Epidermal melanocyte (primary cell): ENCODE data around the gene IQGAP2.
"Not testable (repeated sequence)": the region's sequence is repeated elsewhere in the genome, so short reads cannot be mapped to it uniquely, and the experiment has no call there.

Source experiments
- DNase-seq: peaks from one replicate; pipeline ENCODE4 v3.0.0; 2011; ENCODE audit warnings: low spot score; ENCODE audit not compliant: insufficient read length

Gene IQGAP2

DNA sequence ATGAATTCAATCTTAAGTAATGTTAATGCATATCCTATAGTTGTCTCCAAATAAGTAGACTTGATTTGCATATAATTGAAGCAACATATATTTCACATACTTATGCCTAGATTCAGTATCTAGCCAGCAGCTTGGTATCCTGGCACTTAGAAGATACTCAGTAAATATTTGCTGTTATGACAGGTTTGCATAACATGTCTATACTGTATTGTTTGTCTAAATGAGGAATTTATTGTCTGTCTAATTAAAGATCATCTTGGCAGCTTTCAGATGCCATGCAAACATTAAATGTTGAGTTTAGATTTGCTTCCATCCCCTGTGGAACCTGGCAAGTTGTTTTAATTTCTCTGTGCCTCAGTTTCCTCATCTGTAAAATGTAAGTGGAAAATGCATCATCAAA, 9.4 kb downstream of the IQGAP2 start:
- DNase-seq = no peak

- no peak for DNase-seq
Measured at GRCh38 chr5:76413746-76414145, 10.7 kb downstream of the IQGAP2 start.

- no peak for DNase-seq
Measured at GRCh38 chr5:76414788-76415187, 11.7 kb downstream of the IQGAP2 start.

DNA sequence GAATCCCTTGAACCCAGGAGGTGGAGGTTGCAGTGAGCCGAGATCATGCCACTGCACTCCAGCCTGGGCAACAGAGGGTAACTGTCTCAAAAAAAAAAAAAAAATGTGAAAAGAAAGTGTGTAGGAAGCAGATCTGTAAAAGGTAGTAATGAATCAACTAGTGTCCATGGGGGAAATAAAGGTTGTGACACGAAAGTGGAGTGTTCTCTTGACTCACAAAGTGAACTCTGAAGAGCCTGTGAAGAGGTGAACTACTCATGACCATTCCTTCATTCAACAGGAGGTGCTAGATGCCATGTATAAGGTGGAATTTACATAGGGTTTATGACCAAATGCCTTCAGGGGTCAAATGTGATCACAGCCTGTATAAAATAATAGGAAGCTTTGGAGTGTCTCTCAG, 12.8 kb downstream of the IQGAP2 start:
- no peak for DNase-seq

DNA sequence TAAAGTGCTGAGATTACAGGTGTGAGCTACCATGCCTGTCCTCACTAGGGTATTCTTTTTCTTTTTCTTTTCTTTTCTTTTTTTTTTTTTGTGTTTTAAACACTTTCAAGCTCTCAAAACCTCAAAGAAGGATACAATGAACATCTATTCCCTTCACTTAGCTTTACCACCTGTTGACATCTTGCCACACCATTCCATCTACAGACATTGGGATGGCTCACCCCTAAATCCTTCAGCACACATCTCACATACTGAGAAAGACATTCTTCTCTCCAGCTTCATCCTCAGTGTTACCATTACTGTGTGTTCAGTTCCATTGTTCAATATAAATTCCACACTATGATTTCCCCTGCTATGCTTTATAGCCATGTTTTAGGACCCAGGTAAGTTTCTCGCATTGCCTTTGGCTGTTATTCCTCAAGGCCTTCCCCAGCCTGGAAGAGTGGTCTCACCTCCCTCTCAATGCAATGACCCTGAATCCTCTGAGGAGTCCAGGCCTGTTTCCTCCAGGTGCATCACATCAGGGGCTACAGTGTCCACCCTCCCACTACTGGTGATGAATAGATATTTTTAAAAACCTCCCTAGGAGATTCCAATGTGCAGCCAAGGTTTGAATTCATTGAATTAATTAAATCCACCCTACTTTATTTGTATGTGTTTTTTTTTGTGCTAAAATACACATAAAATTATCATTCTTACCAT, 16.7 kb downstream of the IQGAP2 start:
- DNase-seq = no peak

GRCh38 chr5:76422227-76422626, 19.1 kb downstream of the IQGAP2 start:
- no peak for DNase-seq

DNA sequence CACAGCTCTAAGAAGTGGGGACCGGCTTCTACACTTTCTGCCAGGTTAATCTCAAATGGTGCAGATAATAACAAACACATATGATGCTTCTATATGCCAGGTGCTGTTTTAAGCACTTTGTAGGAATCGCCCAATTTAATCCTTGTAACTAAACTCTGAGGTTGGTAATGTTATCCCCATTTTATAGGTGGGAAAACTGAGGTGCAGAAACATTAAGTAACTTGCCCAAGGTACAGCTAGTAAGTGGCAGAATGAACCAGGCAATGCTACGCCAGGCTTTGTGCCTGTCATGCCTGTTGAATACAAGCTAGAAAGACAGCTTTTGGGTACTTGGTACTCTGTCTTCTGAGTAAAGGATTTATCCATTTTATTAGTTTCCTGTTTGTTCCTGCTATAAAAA, 19.7 kb downstream of the IQGAP2 start:
- no peak for DNase-seq

DNA sequence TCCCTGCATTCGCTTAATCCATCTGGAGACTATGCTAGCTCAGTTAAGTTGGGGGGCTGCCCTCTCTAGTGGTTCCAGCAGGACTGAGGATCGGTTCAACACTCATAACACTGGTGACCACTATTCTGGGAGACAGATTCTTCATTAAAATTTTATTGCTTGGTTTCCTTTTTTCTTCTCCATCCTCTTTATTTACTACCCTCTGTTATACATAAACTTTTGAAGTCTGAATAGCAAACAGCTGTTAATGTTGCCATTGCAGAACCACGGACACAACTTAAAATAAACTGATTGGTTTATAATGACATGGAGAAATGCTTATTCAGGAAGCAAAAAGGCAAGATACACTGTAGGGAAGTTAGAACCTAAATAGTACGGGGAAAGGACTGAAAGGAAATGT, 22.1 kb downstream of the IQGAP2 start:
- no peak for DNase-seq

DNA sequence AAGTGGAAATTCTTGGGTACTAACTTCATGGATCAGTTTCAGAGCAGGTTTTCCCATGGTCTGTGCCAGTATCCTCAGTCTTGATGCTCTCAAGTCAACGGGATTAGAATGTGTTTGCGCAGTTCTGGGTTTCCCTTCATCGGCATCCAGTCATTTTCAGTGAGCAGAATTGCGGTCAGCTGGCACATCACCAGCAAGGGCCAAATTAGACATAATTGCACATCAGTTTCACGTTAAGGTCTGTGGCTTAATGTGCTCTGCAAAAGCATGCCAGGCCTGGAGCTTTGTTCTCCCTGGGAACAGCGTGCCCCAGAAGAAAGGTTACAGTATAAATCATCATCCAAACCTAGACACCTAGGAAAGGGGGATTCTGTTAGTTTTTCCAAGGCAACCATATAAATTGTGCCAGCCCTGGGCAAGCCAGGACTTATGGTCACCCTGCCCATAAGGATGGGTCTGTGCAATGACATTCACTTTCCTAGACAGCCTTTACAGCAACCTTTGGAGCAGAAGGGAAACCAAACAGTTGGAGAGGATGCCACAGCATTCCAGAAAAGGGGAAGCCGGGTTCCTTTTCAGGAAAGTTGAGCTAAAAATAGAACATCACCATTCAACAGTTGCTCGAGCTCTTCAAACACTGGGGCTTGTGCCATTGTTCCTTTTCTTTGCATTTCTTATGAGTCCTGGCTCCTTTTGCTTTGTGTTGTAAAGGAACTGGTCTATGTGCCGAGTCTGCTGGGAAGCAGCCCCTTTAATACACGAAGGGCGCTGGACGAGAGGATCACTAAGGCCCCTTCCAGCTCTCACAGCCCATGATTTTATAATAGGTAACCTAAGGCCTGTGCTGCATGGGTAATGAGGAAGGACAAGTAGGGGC, 23.1 kb downstream of the IQGAP2 start:
- DNase-seq = no peak

GRCh38 chr5:76427206-76428140, 24.4 kb downstream of the IQGAP2 start:
- DNase-seq = no peak

DNA sequence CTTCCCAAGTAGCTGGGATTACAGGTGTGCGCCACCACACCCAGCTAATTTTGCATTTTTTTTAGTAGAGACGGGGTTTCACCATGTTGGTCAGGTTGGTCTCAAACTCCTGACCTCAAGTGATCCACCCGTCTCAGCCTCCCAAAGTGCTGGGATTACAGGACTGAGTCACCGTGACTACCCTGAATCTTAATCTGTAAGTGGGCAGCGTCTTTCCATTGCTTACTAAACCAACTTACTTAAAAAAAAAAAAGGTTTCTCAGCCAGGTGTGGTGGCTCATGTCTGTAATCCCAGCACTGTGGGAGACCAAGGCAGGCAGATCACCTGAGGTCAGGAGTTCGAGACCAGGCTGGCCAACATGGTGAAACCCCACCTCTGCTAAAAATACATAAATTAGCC, 25.5 kb downstream of the IQGAP2 start:
- DNase-seq = not testable (repeated sequence)

- no peak for DNase-seq
Measured at GRCh38 chr5:76433261-76433660, 30.2 kb downstream of the IQGAP2 start.

DNA sequence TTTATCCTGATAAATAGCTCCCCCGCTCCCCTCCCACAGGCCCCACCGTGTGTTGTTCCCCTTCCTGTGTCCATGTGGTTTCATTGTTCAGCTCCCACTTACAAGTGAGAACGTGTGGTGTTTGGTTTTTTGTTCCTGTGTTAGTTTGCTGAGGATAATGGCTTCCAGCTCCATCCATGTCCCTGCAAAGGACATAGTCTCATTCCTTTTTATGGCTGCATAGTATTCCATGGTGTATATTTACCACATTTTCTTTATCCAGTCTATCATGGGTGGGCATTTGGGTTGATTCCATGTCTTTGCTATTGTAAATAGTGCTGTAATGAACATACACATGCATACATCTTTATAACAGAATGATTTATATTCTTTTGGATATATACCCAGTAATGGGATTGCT, 34.4 kb downstream of the IQGAP2 start:
- not testable (repeated sequence) for DNase-seq

DNA sequence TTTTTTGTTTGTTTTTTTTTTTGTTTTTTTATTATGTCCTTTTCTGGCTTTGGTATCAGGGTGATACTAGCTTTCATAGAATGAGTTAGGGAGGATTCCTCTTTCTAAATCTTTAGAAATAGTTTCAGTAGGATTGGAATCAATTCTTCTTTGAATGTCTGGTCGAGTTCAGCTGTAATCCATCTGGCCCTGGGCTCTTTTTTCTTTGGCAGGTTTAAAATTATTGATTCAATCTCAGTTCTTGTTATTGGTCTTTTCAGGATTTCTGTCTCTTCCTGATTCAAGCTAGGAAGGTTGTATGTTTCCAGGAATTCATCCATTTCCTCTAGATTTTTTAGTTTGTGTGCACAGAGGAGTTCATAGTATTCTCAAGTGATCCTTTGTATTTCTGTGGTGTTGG, 34.9 kb downstream of the IQGAP2 start:
- DNase-seq = no peak

- DNase-seq = no peak
Measured at GRCh38 chr5:76439201-76439600, 36.1 kb downstream of the IQGAP2 start.

DNA sequence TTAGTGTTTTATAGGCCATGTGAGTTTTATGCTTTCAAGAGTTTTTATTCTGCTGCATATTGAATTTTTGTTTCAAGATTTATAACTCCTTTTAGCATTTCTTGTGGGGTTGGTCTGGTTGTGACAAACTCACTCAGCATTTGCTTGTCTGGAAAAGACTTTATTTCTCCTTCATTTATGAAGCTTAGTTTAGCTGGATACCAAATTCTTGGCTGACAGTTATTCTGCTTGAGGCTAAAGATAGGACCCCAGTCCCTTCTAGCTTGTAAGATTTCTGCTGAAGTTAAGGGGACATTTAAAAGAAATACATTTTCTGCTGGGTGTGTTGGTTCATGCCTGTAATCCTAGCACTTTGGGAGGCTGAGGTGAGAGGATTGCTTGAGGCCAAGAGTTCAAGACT, 36.8 kb downstream of the IQGAP2 start:
- DNase-seq = no peak

DNA sequence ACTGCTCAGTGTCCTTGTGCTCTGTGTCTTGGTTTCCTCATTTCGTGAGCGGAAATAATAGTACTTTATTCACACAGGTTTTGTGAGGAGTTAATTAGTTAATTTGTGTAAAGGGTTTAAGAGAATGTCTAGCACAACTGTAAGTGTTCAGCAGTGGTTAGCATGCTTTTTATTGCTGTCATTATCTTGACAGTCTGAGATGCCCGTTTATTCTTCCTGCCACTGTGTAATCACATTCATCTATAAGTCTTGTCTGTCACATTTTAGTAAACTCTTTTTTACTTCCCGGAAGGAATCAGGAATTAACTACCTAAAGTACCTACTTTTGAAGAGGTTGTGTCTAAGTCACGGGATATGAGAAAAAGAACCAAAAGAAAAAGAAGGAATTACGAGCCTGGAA, 38.0 kb downstream of the IQGAP2 start:
- DNase-seq = no peak

GRCh38 chr5:76441890-76442673, 39.0 kb downstream of the IQGAP2 start:
- DNase-seq = no peak

GRCh38 chr5:76443066-76443800, 40.1 kb downstream of the IQGAP2 start:
- no peak for DNase-seq

- no peak for DNase-seq
Measured at GRCh38 chr5:76445063-76445462, 42.0 kb downstream of the IQGAP2 start.
